ENCODE measurements around the gene MCC.

The MCC gene

DNA sequence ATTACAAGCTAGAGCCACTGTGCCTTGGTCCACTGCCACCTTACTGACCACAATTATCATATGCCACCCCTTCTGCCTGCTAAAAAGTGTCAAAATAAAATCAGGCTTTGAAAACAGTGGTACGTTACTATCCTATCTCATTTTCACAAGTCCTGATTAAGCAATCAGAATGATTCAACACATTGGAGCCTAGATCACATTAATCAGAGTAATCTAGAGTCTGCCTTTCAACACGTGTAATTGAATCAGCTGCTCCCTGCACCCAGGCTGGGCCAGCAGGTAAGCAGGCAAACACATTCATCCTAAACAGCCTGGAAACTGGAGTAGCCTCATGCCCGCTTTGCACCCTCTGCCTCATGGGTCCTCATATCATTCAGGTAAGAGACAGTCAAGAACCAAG is 325.5 kb downstream of the MCC start:
- H3K4me3 ChIP-seq (ENCODE audit: low read depth in 1 of 2, low read length in 2 of 2), result no peak overlapping the region
- H3K36me3 ChIP-seq (ENCODE audit: insufficient read depth, low read length), result no peaks in the 10 kb centered on the region
- no peaks in the 10 kb centered on the region for H3K9me3 ChIP-seq (ENCODE audit: low read length)
- H3K27ac ChIP-seq (ENCODE audit: low read depth, low read length), result no peak overlapping the region
- H3K9ac ChIP-seq (ENCODE audit: low read length), result no peak overlapping the region
- H3K27me3 ChIP-seq (ENCODE audit: control insufficient read depth in 1 of 2, insufficient read depth in 2 of 2, low read length in 2 of 2), result no peaks in the 10 kb centered on the region
- no peaks in the 10 kb centered on the region for H3K4me1 ChIP-seq (ENCODE audit: insufficient read depth, low read length)

DNA sequence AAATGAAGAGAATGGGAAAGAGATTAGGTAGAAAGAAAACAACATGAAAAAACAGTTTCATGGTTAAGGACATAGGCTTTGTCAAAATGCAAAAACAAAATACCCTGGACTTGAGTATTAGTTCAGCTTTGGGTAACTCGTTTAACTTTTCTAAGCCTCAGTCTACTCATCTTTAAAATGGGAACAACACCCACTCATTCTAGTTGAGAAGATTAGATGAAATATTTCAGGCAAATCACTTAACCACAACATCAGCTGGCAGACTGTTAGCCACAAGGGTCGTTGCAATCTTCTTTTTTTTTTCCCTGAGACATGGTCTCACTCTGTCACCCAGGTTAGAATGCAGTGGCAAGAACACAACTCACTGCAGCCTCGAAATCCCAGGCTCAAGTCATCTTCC is 326.0 kb downstream of the MCC start:
- Histone ChIP-seq H3K9me3 (ENCODE audit: low read length) (no peaks in the 10 kb centered on the region), H3K36me3 (ENCODE audit: insufficient read depth, low read length) (no peaks in the 10 kb centered on the region), H3K4me1 (ENCODE audit: insufficient read depth, low read length) (no peaks in the 10 kb centered on the region), H3K4me3 (ENCODE audit: low read depth in 1 of 2, low read length in 2 of 2) (no peak overlapping the region), H3K27me3 (ENCODE audit: control insufficient read depth in 1 of 2, insufficient read depth in 2 of 2, low read length in 2 of 2) (no peaks in the 10 kb centered on the region), H3K9ac (ENCODE audit: low read length) (no peak overlapping the region), H3K27ac (ENCODE audit: low read depth, low read length) (no peak overlapping the region)

DNA sequence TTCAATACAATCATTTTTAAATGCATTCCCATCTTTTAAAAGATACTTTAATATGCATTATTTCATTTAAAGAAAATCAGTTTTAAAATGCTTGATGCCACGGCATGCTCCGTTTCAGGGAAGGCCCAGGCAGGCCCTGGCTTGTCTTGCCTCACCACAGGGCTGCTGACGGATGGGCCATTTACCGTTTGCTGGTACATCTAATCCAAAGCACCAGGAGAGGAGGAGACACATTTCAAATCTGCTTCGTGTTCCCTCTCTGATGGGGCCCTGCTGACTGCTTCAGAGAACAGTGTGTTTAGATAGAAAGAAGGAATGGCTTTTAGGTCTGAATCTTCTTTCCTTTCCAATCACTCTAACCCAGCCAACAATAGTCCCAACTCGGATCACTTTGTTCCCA is 326.4 kb downstream of the MCC start:
- no peaks in the 10 kb centered on the region for H3K4me1 ChIP-seq (ENCODE audit: insufficient read depth, low read length)
- H3K9ac ChIP-seq (ENCODE audit: low read length), result no peak overlapping the region
- no peak overlapping the region for H3K4me3 ChIP-seq (ENCODE audit: low read depth in 1 of 2, low read length in 2 of 2)
- no peaks in the 10 kb centered on the region for H3K9me3 ChIP-seq (ENCODE audit: low read length)
- no peaks in the 10 kb centered on the region for H3K27me3 ChIP-seq (ENCODE audit: control insufficient read depth in 1 of 2, insufficient read depth in 2 of 2, low read length in 2 of 2)
- H3K36me3 ChIP-seq (ENCODE audit: insufficient read depth, low read length), result no peaks in the 10 kb centered on the region
- H3K27ac ChIP-seq (ENCODE audit: low read depth, low read length), result no peak overlapping the region

DNA sequence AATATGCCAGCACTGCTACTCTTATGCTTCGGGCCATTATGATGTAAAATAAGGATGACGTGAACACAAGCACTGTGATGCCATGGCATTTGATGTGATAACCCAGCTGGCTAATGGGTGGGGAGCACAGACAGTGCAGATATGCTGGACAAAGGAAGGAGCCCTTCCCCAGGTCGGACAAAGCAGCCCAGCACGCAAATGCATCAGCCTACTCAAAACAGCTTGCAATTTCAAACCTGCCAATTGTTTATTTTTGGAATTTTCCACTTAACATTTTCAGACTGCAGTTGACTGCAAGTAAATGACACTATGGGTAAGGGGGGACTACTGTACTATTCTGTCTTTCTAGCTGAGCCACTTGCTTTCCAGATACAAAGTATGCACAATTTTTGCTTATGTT is 330.4 kb downstream of the MCC start:
- Histone ChIP-seq H3K36me3 (ENCODE audit: insufficient read depth, low read length) (no peaks in the 10 kb centered on the region), H3K4me1 (ENCODE audit: insufficient read depth, low read length) (no peaks in the 10 kb centered on the region), H3K4me3 (ENCODE audit: low read depth in 1 of 2, low read length in 2 of 2) (no peak overlapping the region), H3K9ac (ENCODE audit: low read length) (no peak overlapping the region), H3K27me3 (ENCODE audit: control insufficient read depth in 1 of 2, insufficient read depth in 2 of 2, low read length in 2 of 2) (no peaks in the 10 kb centered on the region), H3K9me3 (ENCODE audit: low read length) (no peaks in the 10 kb centered on the region), H3K27ac (ENCODE audit: low read depth, low read length) (no peak overlapping the region)

DNA sequence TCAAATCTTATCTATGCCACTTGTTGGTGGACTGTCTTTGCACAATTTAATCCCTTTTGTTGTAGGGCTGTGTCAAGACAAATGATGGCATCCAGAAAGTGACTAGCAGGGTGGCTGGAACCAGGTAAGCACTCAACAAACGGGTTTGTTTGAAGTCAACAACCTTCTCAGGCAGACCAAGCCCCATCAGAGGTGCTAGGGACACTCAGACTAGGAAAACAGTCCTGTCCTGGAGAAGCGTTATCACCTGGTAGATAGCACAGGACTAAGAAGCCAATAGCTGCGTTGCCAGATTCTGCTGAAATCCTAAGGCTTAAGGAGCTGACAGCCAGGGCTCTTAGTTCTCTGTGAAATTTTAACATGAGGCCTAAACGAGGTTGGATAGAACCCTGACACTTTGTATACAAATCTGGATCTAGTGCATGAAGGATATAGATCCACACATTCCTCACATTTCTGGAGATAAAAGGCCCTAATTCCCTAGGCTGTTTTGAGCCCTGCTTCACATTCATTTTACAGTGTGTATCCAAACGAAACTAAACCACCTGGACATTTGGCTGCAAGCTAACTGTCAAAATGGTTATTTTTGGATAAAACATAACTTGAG is 331.9 kb downstream of the MCC start:
- Histone ChIP-seq H3K27ac (ENCODE audit: low read depth, low read length) (no peak overlapping the region), H3K9me3 (ENCODE audit: low read length) (no peaks in the 10 kb centered on the region), H3K4me3 (ENCODE audit: low read depth in 1 of 2, low read length in 2 of 2) (no peak overlapping the region), H3K36me3 (ENCODE audit: insufficient read depth, low read length) (no peaks in the 10 kb centered on the region), H3K9ac (ENCODE audit: low read length) (no peak overlapping the region), H3K4me1 (ENCODE audit: insufficient read depth, low read length) (no peaks in the 10 kb centered on the region), H3K27me3 (ENCODE audit: control insufficient read depth in 1 of 2, insufficient read depth in 2 of 2, low read length in 2 of 2) (no peaks in the 10 kb centered on the region)

DNA sequence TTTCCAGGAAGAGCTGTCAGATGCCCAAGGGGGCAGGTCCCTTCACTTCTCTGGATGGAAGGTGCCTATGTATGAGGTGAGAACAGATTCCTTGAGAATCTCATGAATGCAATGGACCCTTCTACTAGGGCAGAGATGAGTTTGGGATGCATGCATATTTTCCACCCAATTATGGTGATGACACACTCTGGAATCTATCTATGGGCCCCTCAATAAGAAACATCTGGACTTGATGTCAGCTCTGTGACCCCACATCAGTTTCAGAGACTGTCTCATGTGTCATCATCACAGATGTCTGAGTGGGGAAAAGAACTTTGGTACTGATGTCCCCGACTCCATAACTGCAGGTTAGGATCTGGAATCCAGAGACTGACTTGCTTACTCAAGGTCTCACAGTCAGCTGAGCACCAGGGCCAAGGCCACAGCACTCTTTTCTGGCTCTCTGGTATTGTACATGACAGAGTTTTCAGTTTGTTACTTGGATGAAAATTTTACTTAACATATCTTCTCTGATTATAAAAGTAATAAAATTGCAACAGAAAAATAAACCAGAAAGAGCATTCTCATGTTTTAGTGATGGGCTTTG is 334.6 kb downstream of the MCC start:
- Histone ChIP-seq H3K4me1 (ENCODE audit: insufficient read depth, low read length) (no peaks in the 10 kb centered on the region), H3K27me3 (ENCODE audit: control insufficient read depth in 1 of 2, insufficient read depth in 2 of 2, low read length in 2 of 2) (no peaks in the 10 kb centered on the region), H3K9ac (ENCODE audit: low read length) (no peak overlapping the region), H3K36me3 (ENCODE audit: insufficient read depth, low read length) (no peaks in the 10 kb centered on the region), H3K27ac (ENCODE audit: low read depth, low read length) (no peak overlapping the region), H3K4me3 (ENCODE audit: low read depth in 1 of 2, low read length in 2 of 2) (no peak overlapping the region), H3K9me3 (ENCODE audit: low read length) (no peaks in the 10 kb centered on the region)

DNA sequence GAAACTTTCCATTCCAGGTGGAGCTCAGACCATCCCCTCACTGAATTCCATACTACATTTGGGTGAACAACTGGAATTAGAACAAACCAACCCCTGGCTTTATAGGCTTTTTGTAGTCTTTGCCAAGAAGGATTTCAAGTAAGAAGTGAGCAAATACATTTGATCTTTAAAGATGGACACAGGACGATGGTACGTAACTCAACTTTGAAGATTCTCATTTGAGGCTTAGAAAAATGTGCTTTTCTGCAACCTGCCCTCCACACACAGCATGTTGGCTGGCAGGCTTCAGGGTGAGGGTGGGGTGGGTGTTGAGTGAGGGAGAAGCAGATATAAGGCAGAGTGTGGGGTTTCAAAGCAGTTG is 335.9 kb downstream of the MCC start:
- Histone ChIP-seq H3K36me3 (ENCODE audit: insufficient read depth, low read length) (no peaks in the 10 kb centered on the region), H3K4me1 (ENCODE audit: insufficient read depth, low read length) (no peaks in the 10 kb centered on the region), H3K27me3 (ENCODE audit: control insufficient read depth in 1 of 2, insufficient read depth in 2 of 2, low read length in 2 of 2) (no peaks in the 10 kb centered on the region), H3K4me3 (ENCODE audit: low read depth in 1 of 2, low read length in 2 of 2) (no peak overlapping the region), H3K9ac (ENCODE audit: low read length) (no peak overlapping the region), H3K9me3 (ENCODE audit: low read length) (no peaks in the 10 kb centered on the region), H3K27ac (ENCODE audit: low read depth, low read length) (no peak overlapping the region)

DNA sequence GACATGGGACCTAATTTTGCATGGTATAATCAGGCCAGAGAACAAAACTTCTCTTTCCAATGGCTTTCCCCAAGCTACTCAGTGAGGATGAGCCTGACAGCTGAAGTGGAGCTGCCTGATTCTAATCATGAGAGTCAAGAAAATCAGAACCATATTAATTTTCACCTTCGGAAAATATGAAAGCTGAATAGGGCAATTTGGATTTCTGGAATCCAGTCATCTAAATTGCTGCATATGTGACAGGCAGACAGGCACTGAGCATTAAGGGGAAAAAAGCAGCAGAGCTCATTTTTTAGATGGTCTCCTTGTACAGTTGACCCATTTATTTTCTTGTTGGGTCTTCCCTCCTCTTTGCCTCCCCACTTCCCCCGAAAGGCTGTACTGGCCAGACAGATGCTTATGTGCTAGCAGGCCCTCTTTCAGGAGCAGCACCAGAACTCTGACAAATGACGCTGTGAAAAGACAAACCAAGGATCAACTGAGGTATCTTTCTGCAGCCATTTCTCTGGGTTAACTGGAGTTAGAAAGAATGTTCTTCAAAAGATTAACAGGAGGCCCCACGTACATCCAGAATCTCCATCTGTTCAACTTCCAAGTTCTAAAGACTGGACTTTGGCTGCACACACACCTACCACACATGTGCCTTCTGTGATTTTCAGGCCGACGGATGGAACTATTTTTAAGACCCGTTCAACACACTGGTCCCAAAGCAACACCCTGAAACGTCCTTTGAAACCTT is 336.4 kb downstream of the MCC start:
- Histone ChIP-seq H3K4me3 (ENCODE audit: low read depth in 1 of 2, low read length in 2 of 2) (no peak overlapping the region), H3K4me1 (ENCODE audit: insufficient read depth, low read length) (no peaks in the 10 kb centered on the region), H3K9me3 (ENCODE audit: low read length) (no peaks in the 10 kb centered on the region), H3K27me3 (ENCODE audit: control insufficient read depth in 1 of 2, insufficient read depth in 2 of 2, low read length in 2 of 2) (no peaks in the 10 kb centered on the region), H3K9ac (ENCODE audit: low read length) (no peak overlapping the region), H3K36me3 (ENCODE audit: insufficient read depth, low read length) (no peaks in the 10 kb centered on the region), H3K27ac (ENCODE audit: low read depth, low read length) (no peak overlapping the region)

DNA sequence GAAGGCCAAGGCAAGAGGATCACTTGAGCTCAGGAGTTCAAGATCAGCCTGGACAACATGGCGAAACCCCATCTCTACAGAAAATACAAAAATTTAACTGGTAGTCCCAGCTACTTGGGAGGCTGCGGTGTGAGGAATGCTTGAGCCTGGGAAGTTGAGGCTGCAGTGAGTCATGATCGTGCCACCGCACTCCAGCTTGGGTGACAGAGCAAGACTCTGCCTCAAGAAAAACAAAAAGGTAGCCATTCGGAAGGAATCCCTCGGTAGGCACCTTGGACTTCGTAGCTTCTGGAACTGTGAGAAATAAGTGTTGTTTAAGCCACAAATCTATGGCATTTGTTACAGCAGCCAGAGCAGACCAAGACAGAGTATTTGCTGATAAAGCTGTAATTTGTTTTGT is 337.4 kb downstream of the MCC start:
- Histone ChIP-seq H3K4me3 (ENCODE audit: low read depth in 1 of 2, low read length in 2 of 2) (no peak overlapping the region), H3K27ac (ENCODE audit: low read depth, low read length) (no peak overlapping the region), H3K9me3 (ENCODE audit: low read length) (no peaks in the 10 kb centered on the region), H3K27me3 (ENCODE audit: control insufficient read depth in 1 of 2, insufficient read depth in 2 of 2, low read length in 2 of 2) (no peaks in the 10 kb centered on the region), H3K4me1 (ENCODE audit: insufficient read depth, low read length) (no peaks in the 10 kb centered on the region), H3K36me3 (ENCODE audit: insufficient read depth, low read length) (no peaks in the 10 kb centered on the region), H3K9ac (ENCODE audit: low read length) (no peak overlapping the region)

DNA sequence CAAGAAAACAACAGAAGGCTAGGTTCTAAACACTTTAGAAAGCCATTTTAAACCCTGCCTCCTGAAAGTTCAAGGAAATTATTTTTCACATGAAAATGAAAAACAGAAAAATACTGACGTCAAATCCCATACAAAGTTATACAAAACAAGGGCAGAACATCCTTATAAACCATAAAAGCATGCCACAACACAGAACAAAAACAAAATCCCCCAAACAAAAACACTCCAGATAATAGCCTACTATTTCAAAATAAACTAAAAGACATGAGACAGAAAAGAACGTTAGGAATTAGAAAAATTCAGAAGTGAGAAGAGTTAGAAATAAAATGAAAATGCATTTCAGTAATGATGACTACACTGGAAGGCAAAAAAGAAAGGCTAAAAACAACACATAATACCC is 338.0 kb downstream of the MCC start:
- Histone ChIP-seq H3K27ac (ENCODE audit: low read depth, low read length) (no peak overlapping the region), H3K27me3 (ENCODE audit: control insufficient read depth in 1 of 2, insufficient read depth in 2 of 2, low read length in 2 of 2) (no peaks in the 10 kb centered on the region)

DNA sequence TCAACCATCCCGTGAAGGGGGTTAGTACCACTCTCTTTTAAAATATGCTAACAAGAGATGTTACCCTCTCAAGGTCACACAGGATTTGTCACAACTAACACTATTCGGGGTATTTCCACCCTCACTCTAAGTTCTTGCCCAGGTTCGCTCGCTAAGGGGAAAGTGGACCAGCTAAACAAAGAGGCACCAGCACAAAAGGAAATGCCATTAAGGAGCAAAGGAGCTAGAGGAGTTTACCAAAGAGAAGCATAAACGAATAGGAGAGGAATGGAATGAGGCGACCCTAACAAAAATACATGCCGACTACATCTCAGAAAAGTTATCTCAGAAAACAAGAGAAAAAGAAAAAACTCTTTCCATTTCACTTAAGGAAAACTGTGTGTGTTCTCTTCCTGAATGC is 340.7 kb downstream of the MCC start:
- no peaks in the 10 kb centered on the region for H3K4me1 ChIP-seq (ENCODE audit: insufficient read depth, low read length)

More for the DNA sequence above, 338.0 kb downstream of the MCC start:
- no peaks in the 10 kb centered on the region for H3K36me3 ChIP-seq (ENCODE audit: insufficient read depth, low read length)
- H3K9me3 ChIP-seq (ENCODE audit: low read length), result no peaks in the 10 kb centered on the region
- H3K4me1 ChIP-seq (ENCODE audit: insufficient read depth, low read length), result no peaks in the 10 kb centered on the region
- H3K4me3 ChIP-seq (ENCODE audit: low read depth in 1 of 2, low read length in 2 of 2), result no peak overlapping the region
- H3K9ac ChIP-seq (ENCODE audit: low read length), result no peak overlapping the region

DNA sequence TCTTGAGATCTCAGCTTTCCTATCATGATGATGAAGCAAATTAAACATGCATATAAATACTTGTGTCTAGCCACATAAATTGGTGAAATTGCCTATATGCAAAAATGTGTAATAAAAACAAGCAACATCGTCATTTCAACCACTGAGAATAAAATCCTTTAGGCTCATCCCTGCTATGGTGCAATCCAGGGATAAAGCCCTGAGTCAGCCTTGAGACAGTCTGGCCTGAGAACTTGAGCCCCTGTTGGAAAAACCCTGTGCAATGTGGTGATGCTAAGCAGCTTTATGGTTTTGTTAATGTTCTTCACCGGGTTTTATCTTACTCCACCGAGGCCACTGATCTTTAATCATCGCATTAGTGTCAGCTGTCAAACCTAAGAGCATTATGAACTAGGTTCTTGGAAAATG is 341.1 kb downstream of the MCC start:
- H3K27ac ChIP-seq (ENCODE audit: low read depth, low read length), result no peak overlapping the region
- no peaks in the 10 kb centered on the region for H3K4me1 ChIP-seq (ENCODE audit: insufficient read depth, low read length)
- no peaks in the 10 kb centered on the region for H3K36me3 ChIP-seq (ENCODE audit: insufficient read depth, low read length)
- H3K9ac ChIP-seq (ENCODE audit: low read length), result no peak overlapping the region
- no peaks in the 10 kb centered on the region for H3K27me3 ChIP-seq (ENCODE audit: control insufficient read depth in 1 of 2, insufficient read depth in 2 of 2, low read length in 2 of 2)
- no peak overlapping the region for H3K4me3 ChIP-seq (ENCODE audit: low read depth in 1 of 2, low read length in 2 of 2)
- H3K9me3 ChIP-seq (ENCODE audit: low read length), result no peaks in the 10 kb centered on the region

More for the DNA sequence above, 340.7 kb downstream of the MCC start:
- Histone ChIP-seq H3K27ac (ENCODE audit: low read depth, low read length) (no peak overlapping the region), H3K4me3 (ENCODE audit: low read depth in 1 of 2, low read length in 2 of 2) (no peak overlapping the region), H3K9ac (ENCODE audit: low read length) (no peak overlapping the region), H3K36me3 (ENCODE audit: insufficient read depth, low read length) (no peaks in the 10 kb centered on the region), H3K27me3 (ENCODE audit: control insufficient read depth in 1 of 2, insufficient read depth in 2 of 2, low read length in 2 of 2) (no peaks in the 10 kb centered on the region), H3K9me3 (ENCODE audit: low read length) (no peaks in the 10 kb centered on the region)

All from muscle layer of colon (tissue), 2 donors.